DOHH2 (cell line): ENCODE measurements around the gene LAMA2.

ENCODE experiments used
- H3F3A ChIP-seq: fragments of 200-600 bp; sonication (generic), shearing (Covaris generic); 2 replicates; pipeline ENCODE4 v1.6.0; 2016; ENCODE audit warnings: antibody characterized with exemption, mild to moderate bottlenecking; ENCODE audit not compliant: control insufficient read depth, insufficient read depth
- H3K27ac ChIP-seq: fragments of 200-600 bp; sonication (generic); 2 replicates; pipeline ENCODE4 v1.5.1; 2014; ENCODE audit warnings: low read depth, mild to moderate bottlenecking, low read length, moderate library complexity
- H3K27me3 ChIP-seq: fragments of 200-600 bp; sonication (generic); 2 replicates; pipeline ENCODE4 v1.6.1; 2014; ENCODE audit warnings: mild to moderate bottlenecking, low read length, mixed read lengths; ENCODE audit not compliant: control insufficient read depth
- H3K36me3 ChIP-seq: fragments of 200-600 bp; sonication (generic); 2 replicates; pipeline ENCODE4 v1.6.1; 2014; ENCODE audit warnings: mild to moderate bottlenecking, low read length, moderate library complexity, mixed read lengths; ENCODE audit not compliant: control insufficient read depth
- H3K4me1 ChIP-seq: fragments of 200-600 bp; sonication (generic); 2 replicates; pipeline ENCODE4 v1.6.1; 2014; ENCODE audit warnings: mild to moderate bottlenecking, low read length, mixed read lengths; ENCODE audit not compliant: control insufficient read depth
- H3K4me2 ChIP-seq: fragments of 200-600 bp; sonication (generic); 2 replicates; pipeline ENCODE4 v1.6.0; 2014; ENCODE audit warnings: mild to moderate bottlenecking, low read length, moderate library complexity
- H3K4me3 ChIP-seq: fragments of 200-600 bp; sonication (generic); 2 replicates; pipeline ENCODE4 v1.5.1; 2014; ENCODE audit warnings: mild to moderate bottlenecking, low read length, mixed read lengths
- H3K79me2 ChIP-seq: fragments of 200-600 bp; sonication (generic); 2 replicates; pipeline ENCODE4 v1.6.1; 2014; ENCODE audit warnings: mild to moderate bottlenecking, low read length, mixed read lengths; ENCODE audit not compliant: control insufficient read depth
- H3K9me2 ChIP-seq: fragments of 200-600 bp; sonication (generic); replicated peaks from 2 replicates; pipeline ENCODE4 v1.6.1; 2014; ENCODE audit warnings: mild to moderate bottlenecking, low read length, mixed read lengths; ENCODE audit not compliant: control insufficient read depth
- H3K9me3 ChIP-seq: fragments of 200-600 bp; sonication (generic); 2 replicates; pipeline ENCODE4 v1.6.1; 2014; ENCODE audit warnings: antibody characterized with exemption, low read length, mixed read lengths; ENCODE audit not compliant: control insufficient read depth, insufficient read depth
- H4K20me1 ChIP-seq: fragments of 200-600 bp; sonication (generic); 2 replicates; pipeline ENCODE4 v1.6.0; 2014; ENCODE audit warnings: low read depth, mild to moderate bottlenecking, antibody characterized with exemption, low read length, moderate library complexity; ENCODE audit not compliant: control insufficient read depth, insufficient read depth
- EZH2phosphoT487 ChIP-seq: fragments of 200-600 bp; sonication (generic); IDR thresholded peaks from 2 replicates; pipeline ENCODE4 v1.6.1; 2017; ENCODE audit warnings: borderline replicate concordance, mild to moderate bottlenecking, antibody characterized with exemption, low read length, moderate library complexity, mixed read lengths
- TF ChIP-seq, protein P1 (sequence below): fragments of 200-600 bp; sonication (generic); IDR thresholded peaks from one replicate; pipeline ENCODE4 v1.5.1; 2014; ENCODE audit warnings: antibody characterized with exemption, mild to moderate bottlenecking, low read depth, low read length; ENCODE audit not compliant: poor library complexity, severe bottlenecking

LAMA2 gene

DNA sequence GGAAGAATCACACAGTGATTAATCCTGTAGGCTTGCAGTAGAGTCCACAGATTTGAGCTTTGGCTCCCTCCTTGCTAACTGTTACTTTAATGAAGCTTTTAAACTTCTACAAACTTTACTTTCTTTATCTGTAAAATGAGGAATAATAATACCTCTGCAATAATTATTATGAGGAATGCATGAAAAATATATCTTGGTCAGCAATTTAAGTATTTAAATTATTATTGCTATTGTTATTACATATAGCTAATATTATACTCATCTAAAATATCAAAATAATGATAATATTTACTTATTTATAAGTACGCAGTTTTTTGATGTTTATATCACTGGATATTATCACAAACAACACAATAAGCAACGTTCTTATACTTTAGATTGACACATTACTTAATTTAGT lies 38.3 kb upstream of the LAMA2 start:
- no peaks in the 10 kb centered on the region for H3F3A ChIP-seq
- H3K79me2 ChIP-seq: no peaks in the 10 kb centered on the region
- no peaks in the 10 kb centered on the region for H3K9me2 ChIP-seq
- H4K20me1 ChIP-seq: no peaks in the 10 kb centered on the region
- no peak overlapping the region for H3K4me3 ChIP-seq
- TF ChIP-seq, protein P1, sequence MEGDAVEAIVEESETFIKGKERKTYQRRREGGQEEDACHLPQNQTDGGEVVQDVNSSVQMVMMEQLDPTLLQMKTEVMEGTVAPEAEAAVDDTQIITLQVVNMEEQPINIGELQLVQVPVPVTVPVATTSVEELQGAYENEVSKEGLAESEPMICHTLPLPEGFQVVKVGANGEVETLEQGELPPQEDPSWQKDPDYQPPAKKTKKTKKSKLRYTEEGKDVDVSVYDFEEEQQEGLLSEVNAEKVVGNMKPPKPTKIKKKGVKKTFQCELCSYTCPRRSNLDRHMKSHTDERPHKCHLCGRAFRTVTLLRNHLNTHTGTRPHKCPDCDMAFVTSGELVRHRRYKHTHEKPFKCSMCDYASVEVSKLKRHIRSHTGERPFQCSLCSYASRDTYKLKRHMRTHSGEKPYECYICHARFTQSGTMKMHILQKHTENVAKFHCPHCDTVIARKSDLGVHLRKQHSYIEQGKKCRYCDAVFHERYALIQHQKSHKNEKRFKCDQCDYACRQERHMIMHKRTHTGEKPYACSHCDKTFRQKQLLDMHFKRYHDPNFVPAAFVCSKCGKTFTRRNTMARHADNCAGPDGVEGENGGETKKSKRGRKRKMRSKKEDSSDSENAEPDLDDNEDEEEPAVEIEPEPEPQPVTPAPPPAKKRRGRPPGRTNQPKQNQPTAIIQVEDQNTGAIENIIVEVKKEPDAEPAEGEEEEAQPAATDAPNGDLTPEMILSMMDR: no peak
- TF ChIP-seq EZH2phosphoT487: no peak
- H3K9me3 ChIP-seq: no peaks in the 10 kb centered on the region
- no peak overlapping the region for H3K4me2 ChIP-seq
- H3K36me3 ChIP-seq: no peaks in the 10 kb centered on the region
- H3K27me3 ChIP-seq: no peaks in the 10 kb centered on the region
- no peak overlapping the region for H3K27ac ChIP-seq
- H3K4me1 ChIP-seq: no peaks in the 10 kb centered on the region

DNA sequence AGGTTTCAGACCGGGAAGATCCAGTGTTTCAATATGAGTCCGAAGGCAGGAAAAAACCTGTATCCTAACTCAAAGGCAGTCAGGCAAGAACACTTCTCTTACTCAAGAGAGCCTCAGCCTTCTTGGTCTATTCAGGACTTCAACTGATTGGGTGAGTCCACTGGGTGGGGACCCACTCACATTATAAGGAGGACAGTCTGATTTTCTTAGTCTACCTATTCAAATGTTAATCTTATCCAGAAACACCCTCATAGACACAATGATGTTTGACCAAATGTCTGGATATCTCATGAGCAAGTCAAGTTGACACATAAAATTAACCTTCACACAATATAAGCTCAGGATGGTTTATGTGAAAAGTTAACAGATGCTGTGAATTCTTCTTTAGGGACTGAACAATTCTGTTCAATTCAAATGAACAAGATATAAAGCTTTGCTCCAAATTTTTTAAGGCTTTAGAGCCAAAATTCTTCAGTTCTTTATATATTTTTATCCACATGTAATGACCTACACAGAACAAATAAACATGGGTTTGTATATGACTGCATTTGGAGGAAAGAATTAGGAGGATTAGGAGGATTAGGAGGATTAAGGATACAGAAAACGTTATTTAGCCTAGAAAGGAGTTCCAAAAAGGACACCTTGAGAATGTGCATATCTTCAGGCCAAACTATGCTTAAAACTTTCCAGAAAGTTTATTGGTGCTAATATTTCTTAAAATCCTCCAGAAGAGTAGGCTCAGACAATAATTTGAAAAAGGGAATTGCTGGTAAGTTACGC lies 35.3 kb upstream of the LAMA2 start:
- no peaks in the 10 kb centered on the region for H3K9me3 ChIP-seq
- H3K27me3 ChIP-seq: no peaks in the 10 kb centered on the region
- H3K79me2 ChIP-seq: no peaks in the 10 kb centered on the region
- H4K20me1 ChIP-seq: no peaks in the 10 kb centered on the region
- no peak overlapping the region for H3K27ac ChIP-seq
- H3K36me3 ChIP-seq: no peaks in the 10 kb centered on the region
- TF ChIP-seq, protein P1: no peak
- no peak for TF ChIP-seq EZH2phosphoT487
- H3K4me3 ChIP-seq: no peak overlapping the region
- H3K4me2 ChIP-seq: no peak overlapping the region
- no peaks in the 10 kb centered on the region for H3K9me2 ChIP-seq
- no peaks in the 10 kb centered on the region for H3F3A ChIP-seq
- no peaks in the 10 kb centered on the region for H3K4me1 ChIP-seq

DNA sequence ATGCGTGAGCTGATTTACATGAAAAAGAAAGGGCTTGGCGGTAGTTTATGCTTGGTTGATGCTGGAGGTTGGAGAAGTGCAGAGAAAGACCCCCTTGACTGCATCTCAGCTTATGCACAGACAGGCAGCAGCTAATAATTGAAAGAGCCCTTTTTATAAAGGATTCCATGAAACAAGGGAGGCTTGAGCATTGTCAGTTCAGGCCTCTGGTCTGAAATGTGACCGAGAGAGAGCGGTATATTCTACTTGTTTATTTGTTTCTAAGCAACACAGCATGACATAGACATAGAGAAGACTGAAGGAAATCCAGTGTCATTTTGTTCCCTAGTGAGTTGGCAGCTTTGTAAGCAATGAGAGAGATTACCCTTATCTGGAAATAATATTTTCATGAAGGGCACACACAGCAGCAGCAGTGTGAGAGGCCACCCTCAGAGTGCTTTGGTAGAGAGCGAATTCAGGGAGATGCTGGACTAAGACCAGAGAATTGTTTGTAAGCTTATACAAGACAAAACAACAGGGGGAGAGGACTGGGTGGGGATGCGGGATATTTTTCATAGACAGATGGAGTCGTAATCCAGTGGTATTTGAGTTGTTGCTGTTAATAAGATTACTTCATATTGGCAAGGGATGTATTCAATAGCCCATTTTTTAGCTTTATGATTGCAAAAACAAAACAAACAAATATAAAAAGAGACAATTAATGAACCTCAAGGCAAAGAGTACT lies 34.6 kb upstream of the LAMA2 start:
- Histone ChIP-seq H3K4me2 (no peak overlapping the region), H3K36me3 (no peaks in the 10 kb centered on the region), H4K20me1 (no peaks in the 10 kb centered on the region), H3F3A (no peaks in the 10 kb centered on the region), H3K9me2 (no peaks in the 10 kb centered on the region), H3K4me1 (no peaks in the 10 kb centered on the region), H3K79me2 (no peaks in the 10 kb centered on the region), H3K4me3 (no peak overlapping the region), H3K27me3 (no peaks in the 10 kb centered on the region), H3K9me3 (no peaks in the 10 kb centered on the region), H3K27ac (no peak overlapping the region)
- TF ChIP-seq EZH2phosphoT487: no peak
- TF ChIP-seq, protein P1: no peak
